ENCODE measurements around the gene DNAH9. TPM values are rescaled to one million over a fixed set of nuclear protein-coding genes. Genes with fewer than 3 reads are reported as not detected.

The DNAH9 gene
- total RNA-seq, 4 donors from 2014 or later: not detected

GRCh38 chr17:11558681-11559234 is 39.5 kb upstream of the DNAH9 start:
- Histone ChIP-seq H3K4me1 (no peaks in the 10 kb centered on the region), H3K27me3 (no peaks in the 10 kb centered on the region), H3K9me3 (no peaks in the 10 kb centered on the region), H3K4me3 (no peak overlapping the region), H3K27ac (no peak overlapping the region), H3K36me3 (no peaks in the 10 kb centered on the region)
- DNase-seq (no peak), ATAC-seq (no peak)
- intact Hi-C loops (cut with DNase I; ENCODE audit: low total_unique reads): no loop called here
- TF ChIP-seq CTCF (IDR thresholded peaks at IDR 0.05 in 4 of 5, conservative IDR thresholded peaks at IDR 0.05 in 1 of 5) (no peak), POLR2A (IDR thresholded peaks at IDR 0.05) (no peak)
- in situ Hi-C loops (cut with MboI; ENCODE audit: low sequenced_read_pairs in 4 of 4): no loop called here

GRCh38 chr17:11559601-11560000 is 38.7 kb upstream of the DNAH9 start:
- intact Hi-C loops (cut with DNase I; ENCODE audit: low total_unique reads) (no loop called here), in situ Hi-C loops (cut with MboI; ENCODE audit: low sequenced_read_pairs in 4 of 4) (no loop called here)
- Histone ChIP-seq H3K27me3 (no peaks in the 10 kb centered on the region), H3K4me3 (no peak overlapping the region), H3K4me1 (no peaks in the 10 kb centered on the region), H3K27ac (no peak overlapping the region), H3K36me3 (no peaks in the 10 kb centered on the region), H3K9me3 (no peaks in the 10 kb centered on the region)
- no peak for DNase-seq
- no peak for ATAC-seq
- TF ChIP-seq CTCF (IDR thresholded peaks at IDR 0.05 in 4 of 5, conservative IDR thresholded peaks at IDR 0.05 in 1 of 5) (no peak), POLR2A (IDR thresholded peaks at IDR 0.05) (no peak)

GRCh38 chr17:11561281-11561680 is 37.0 kb upstream of the DNAH9 start:
- intact Hi-C loops (cut with DNase I; ENCODE audit: low total_unique reads): no loop called here
- no peak overlapping the region for H3K4me3 ChIP-seq

GRCh38 chr17:11561702-11562101 is 36.6 kb upstream of the DNAH9 start:
- Histone ChIP-seq H3K4me1 (no peaks in the 10 kb centered on the region), H3K9me3 (no peaks in the 10 kb centered on the region), H3K4me3 (no peak overlapping the region), H3K36me3 (no peaks in the 10 kb centered on the region), H3K27me3 (no peaks in the 10 kb centered on the region), H3K27ac (no peak overlapping the region)
- no peak for TF ChIP-seq POLR2A (IDR thresholded peaks at IDR 0.05)
- no peak for TF ChIP-seq CTCF (IDR thresholded peaks at IDR 0.05 in 4 of 5, conservative IDR thresholded peaks at IDR 0.05 in 1 of 5)
- ATAC-seq (no peak), DNase-seq (no peak)
- intact Hi-C loops (cut with DNase I; ENCODE audit: low total_unique reads) (no loop called here), in situ Hi-C loops (cut with MboI; ENCODE audit: low sequenced_read_pairs in 4 of 4) (no loop called here)

More at GRCh38 chr17:11561281-11561680, 37.0 kb upstream of the DNAH9 start:
- ATAC-seq: no peak
- H3K27ac ChIP-seq: no peak overlapping the region
- no peaks in the 10 kb centered on the region for H3K4me1 ChIP-seq
- H3K27me3 ChIP-seq: no peaks in the 10 kb centered on the region
- no peak for DNase-seq
- H3K9me3 ChIP-seq: no peaks in the 10 kb centered on the region
- no peak for TF ChIP-seq CTCF (IDR thresholded peaks at IDR 0.05 in 4 of 5, conservative IDR thresholded peaks at IDR 0.05 in 1 of 5)
- no peak for TF ChIP-seq POLR2A (IDR thresholded peaks at IDR 0.05)
- no peaks in the 10 kb centered on the region for H3K36me3 ChIP-seq
- in situ Hi-C loops (cut with MboI; ENCODE audit: low sequenced_read_pairs in 4 of 4): no loop called here

Data from gastrocnemius medialis (tissue), 4 donors.